CD4-positive, alpha-beta T cell (primary cell): ENCODE results near the gene HYCC2. TPM values are rescaled to one million over a fixed set of nuclear protein-coding genes. Genes with fewer than 3 reads are reported as not detected.
A peak's percentile ranks its signal among the peaks of the same experiment; 100 is the strongest.
"Not testable (repeated sequence)": the region's sequence is repeated elsewhere in the genome, so short reads cannot be mapped to it uniquely, and the experiment has no call there.

Experiments used
- ATAC-seq: fragments of 200-7000 bp; cut with Tn5 transposase; one replicate; pipeline ENCODE4 v1.10.0; 2022; ENCODE audit warnings: mild to moderate bottlenecking; ENCODE audit not compliant: poor library complexity
- CTCF ChIA-PET: fragments of 350-600 bp; sonication (Branson Sonifier 250); formaldehyde crosslinking; loops from one replicate; lab custom pipeline; 2021; ENCODE audit warnings: antibody characterized with exemption, inconsistent platforms; lab: Charles Lee
- POLR2A ChIA-PET: fragments of 350-600 bp; sonication (Branson Sonifier 250); formaldehyde crosslinking; loops from one replicate; lab custom pipeline; 2021; ENCODE audit warnings: antibody characterized with exemption, inconsistent platforms; lab: Charles Lee
- DNase-seq, 14 experiments: peaks; one replicate each; pipeline ENCODE4 v3.0.0-alpha.2; 2013 to 2020; ENCODE audit warnings: mixed read lengths in 2 of 14
- H3K27ac ChIP-seq, 2 donors: one replicate each; pipeline versions ENCODE4 v1.5.1 to v1.7.0; 2013; ENCODE audit warnings: low read length in 2 of 2, low read depth in 1 of 2, mild to moderate bottlenecking in 1 of 2
- H3K27me3 ChIP-seq, 2 experiments: 1 replicate in 1 of 2; 2 replicates in 1 of 2; pipeline versions ENCODE4 v1.6.1 to v1.7.0; 2013; ENCODE audit warnings: low read length in 2 of 2, control low read depth in 1 of 2, mild to moderate bottlenecking in 1 of 2, moderate library complexity in 1 of 2; ENCODE audit not compliant: insufficient read depth in 2 of 2, control insufficient read depth in 1 of 2
- H3K36me3 ChIP-seq: one replicate; pipeline ENCODE4 v1.6.1; 2013; ENCODE audit warnings: low read length, control low read depth; ENCODE audit not compliant: insufficient read depth
- H3K4me1 ChIP-seq: one replicate; pipeline ENCODE4 v1.6.1; 2013; ENCODE audit warnings: low read length, control low read depth; ENCODE audit not compliant: insufficient read depth
- H3K4me3 ChIP-seq: one replicate; pipeline ENCODE4 v1.5.1; 2013; ENCODE audit warnings: mild to moderate bottlenecking, low read length, moderate library complexity
- H3K9me3 ChIP-seq, 2 experiments: 1 replicate in 1 of 2; 2 replicates in 1 of 2; pipeline versions ENCODE4 v1.6.1 to v1.7.0; 2013; ENCODE audit warnings: low read length in 2 of 2, mild to moderate bottlenecking in 2 of 2, control low read depth in 1 of 2, moderate library complexity in 1 of 2; ENCODE audit not compliant: control insufficient read depth in 1 of 2, insufficient read depth in 1 of 2
- H3K27ac Mint-ChIP-seq: one replicate; pipeline ENCODE4 v1.8.0; 2020; ENCODE audit warnings: mixed read lengths
- H3K27me3 Mint-ChIP-seq: one replicate; pipeline ENCODE4 v1.8.0; 2021; ENCODE audit warnings: mixed read lengths
- H3K36me3 Mint-ChIP-seq: one replicate; pipeline ENCODE4 v1.8.0; 2021; ENCODE audit warnings: low read depth, mixed read lengths
- H3K4me1 Mint-ChIP-seq: one replicate; pipeline ENCODE4 v1.8.0; 2021; ENCODE audit warnings: low read depth, mixed read lengths
- H3K4me3 Mint-ChIP-seq: one replicate; pipeline ENCODE4 v1.8.0; 2020; ENCODE audit warnings: mild to moderate bottlenecking, mixed read lengths
- H3K9me3 Mint-ChIP-seq: one replicate; pipeline ENCODE4 v1.8.0; 2020; ENCODE audit warnings: mixed read lengths
- intact Hi-C, 2 experiments: fragments of 100-400 bp; cut with DNase I in 1 of 2; cut with micrococcal nuclease in 1 of 2; formaldehyde crosslinking; loops; one replicate each; pipeline versions ENCODE4 v1.15.1 to v1.9.0; 2023 to 2025; cut with DNase I, micrococcal nuclease
- total RNA-seq, 174 experiments: library from RNA in 2 of 174; stranded (reverse) in 2 of 174; gene quantifications; one replicate each; pipeline ENCODE4 v1.2.3 and lab custom pipeline; 2021 to 2026
- TF ChIP-seq, protein P1 (sequence below): fragments of 200-600 bp; IDR thresholded peaks from one replicate; pipeline ENCODE4 v1.8.0; 2022; ENCODE audit warnings: antibody characterized with exemption, mild to moderate bottlenecking

HYCC2 gene
- total RNA-seq, 2 experiments from 2014 or later: 29.2 to 30.7 TPM

- H3K9me3 Mint-ChIP-seq: no peaks in the 10 kb centered on the region
- Histone ChIP-seq H3K27ac (no peak overlapping the region), H3K4me3 (no peak overlapping the region), H3K4me1 (peaks cover 9% of the 10 kb centered on the region), H3K27me3 (no peaks in the 10 kb centered on the region), H3K36me3 (peaks cover 48% of the 10 kb centered on the region), H3K9me3 (no peaks in the 10 kb centered on the region)
- no peak overlapping the region for H3K4me3 Mint-ChIP-seq
- no peak for ATAC-seq
- ChIA-PET CTCF (interaction anchor here (1.0 kb wide), 1 partner anchor 94 kb away, joined by 3 read pairs; the partner anchor contains the start of gene ORC2), POLR2A (interaction anchor here (0.7 kb wide), 1 partner anchor 134 kb away, joined by 5 read pairs; no protein-coding TSS in a partner anchor)
- H3K36me3 Mint-ChIP-seq: peaks cover 58% of the 10 kb centered on the region
- H3K27ac Mint-ChIP-seq: peak overlapping the region; percentile 0
- TF ChIP-seq, protein P1, sequence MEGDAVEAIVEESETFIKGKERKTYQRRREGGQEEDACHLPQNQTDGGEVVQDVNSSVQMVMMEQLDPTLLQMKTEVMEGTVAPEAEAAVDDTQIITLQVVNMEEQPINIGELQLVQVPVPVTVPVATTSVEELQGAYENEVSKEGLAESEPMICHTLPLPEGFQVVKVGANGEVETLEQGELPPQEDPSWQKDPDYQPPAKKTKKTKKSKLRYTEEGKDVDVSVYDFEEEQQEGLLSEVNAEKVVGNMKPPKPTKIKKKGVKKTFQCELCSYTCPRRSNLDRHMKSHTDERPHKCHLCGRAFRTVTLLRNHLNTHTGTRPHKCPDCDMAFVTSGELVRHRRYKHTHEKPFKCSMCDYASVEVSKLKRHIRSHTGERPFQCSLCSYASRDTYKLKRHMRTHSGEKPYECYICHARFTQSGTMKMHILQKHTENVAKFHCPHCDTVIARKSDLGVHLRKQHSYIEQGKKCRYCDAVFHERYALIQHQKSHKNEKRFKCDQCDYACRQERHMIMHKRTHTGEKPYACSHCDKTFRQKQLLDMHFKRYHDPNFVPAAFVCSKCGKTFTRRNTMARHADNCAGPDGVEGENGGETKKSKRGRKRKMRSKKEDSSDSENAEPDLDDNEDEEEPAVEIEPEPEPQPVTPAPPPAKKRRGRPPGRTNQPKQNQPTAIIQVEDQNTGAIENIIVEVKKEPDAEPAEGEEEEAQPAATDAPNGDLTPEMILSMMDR: no peak
- H3K4me1 Mint-ChIP-seq: peaks cover 48% of the 10 kb centered on the region
- no peaks in the 10 kb centered on the region for H3K27me3 Mint-ChIP-seq
- intact Hi-C loops: no loop called here
- no peak for DNase-seq
Measured at GRCh38 chr2:201057087-201057521, 14.4 kb downstream of the HYCC2 start.

DNA sequence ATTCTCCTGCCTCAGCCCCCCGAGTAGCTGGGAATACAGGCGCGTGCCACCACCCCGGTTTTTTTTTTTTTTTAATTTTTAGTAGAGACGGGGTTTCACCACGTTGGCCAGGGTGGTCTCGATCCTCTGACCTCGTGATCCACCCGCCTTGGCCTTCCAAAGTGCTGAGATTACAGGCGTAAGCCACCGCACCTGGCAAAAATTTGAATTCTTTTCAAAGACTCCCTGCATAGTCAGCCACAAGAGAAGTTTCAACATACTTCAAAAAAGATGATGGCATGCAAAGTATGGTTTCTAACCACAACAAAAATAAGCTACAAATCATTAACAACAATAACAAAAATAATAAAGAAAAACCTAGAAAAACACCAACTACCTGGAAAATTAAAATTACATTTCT lies 22.0 kb downstream of the HYCC2 start:
- no peak overlapping the region for H3K4me3 Mint-ChIP-seq
- Histone ChIP-seq H3K27ac (no peak overlapping the region), H3K27me3 (no peaks in the 10 kb centered on the region), H3K9me3 (peaks cover 5 to 7% of the 10 kb centered on the region in 2 experiments), H3K4me1 (no peaks in the 10 kb centered on the region), H3K4me3 (no peak overlapping the region), H3K36me3 (peaks cover 24% of the 10 kb centered on the region)
- no peak overlapping the region for H3K27ac Mint-ChIP-seq
- peaks cover 74% of the 10 kb centered on the region for H3K36me3 Mint-ChIP-seq
- peaks cover 27% of the 10 kb centered on the region for H3K4me1 Mint-ChIP-seq
- peaks cover 5% of the 10 kb centered on the region for H3K9me3 Mint-ChIP-seq
- intact Hi-C loops: no loop called here
- TF ChIP-seq, protein P1: no peak
- H3K27me3 Mint-ChIP-seq: no peaks in the 10 kb centered on the region
- ATAC-seq (no peak), DNase-seq (no peak)
- POLR2A ChIA-PET: no interaction called here
- CTCF ChIA-PET: interaction anchor here (1.5 kb wide), 1 partner anchor 86 kb away, joined by 3 read pairs; the partner anchor contains the start of gene ORC2

- intact Hi-C loops: no loop called here
- ChIA-PET CTCF (no interaction called here), POLR2A (no interaction called here)
- H3K27me3 ChIP-seq: no peaks in the 10 kb centered on the region
- peaks cover 14% of the 10 kb centered on the region for H3K36me3 ChIP-seq
- peaks cover 67% of the 10 kb centered on the region for H3K36me3 Mint-ChIP-seq
- peaks cover 5% of the 10 kb centered on the region for H3K9me3 Mint-ChIP-seq
- H3K27ac ChIP-seq: no peak overlapping the region
- no peak overlapping the region for H3K4me3 Mint-ChIP-seq
- TF ChIP-seq, protein P1: no peak
- ATAC-seq (no peak), DNase-seq (no peak)
- peaks cover 23% of the 10 kb centered on the region for H3K4me1 Mint-ChIP-seq
- peaks cover 5 to 7% of the 10 kb centered on the region in 2 experiments for H3K9me3 ChIP-seq
- H3K27me3 Mint-ChIP-seq: no peaks in the 10 kb centered on the region
- H3K4me1 ChIP-seq: no peaks in the 10 kb centered on the region
- H3K4me3 ChIP-seq: no peak overlapping the region
- H3K27ac Mint-ChIP-seq: no peak overlapping the region
Measured at GRCh38 chr2:201046881-201047280, 24.6 kb downstream of the HYCC2 start.

- intact Hi-C loops, H3K27ac Mint-ChIP-seq, POLR2A ChIA-PET, H3K27ac ChIP-seq, H3K9me3 Mint-ChIP-seq, H3K27me3 Mint-ChIP-seq, H3K4me3 Mint-ChIP-seq, H3K4me1 ChIP-seq, DNase-seq, H3K4me3 ChIP-seq, ATAC-seq, H3K27me3 ChIP-seq, H3K9me3 ChIP-seq, CTCF ChIA-PET: not testable (repeated sequence)
- Mint-ChIP-seq H3K4me1 (peaks cover 24% of the 10 kb centered on the region), H3K36me3 (peaks cover 69% of the 10 kb centered on the region)
- peaks cover 25% of the 10 kb centered on the region for H3K36me3 ChIP-seq
Measured at GRCh38 chr2:201043050-201043449, 28.4 kb downstream of the HYCC2 start.

DNA sequence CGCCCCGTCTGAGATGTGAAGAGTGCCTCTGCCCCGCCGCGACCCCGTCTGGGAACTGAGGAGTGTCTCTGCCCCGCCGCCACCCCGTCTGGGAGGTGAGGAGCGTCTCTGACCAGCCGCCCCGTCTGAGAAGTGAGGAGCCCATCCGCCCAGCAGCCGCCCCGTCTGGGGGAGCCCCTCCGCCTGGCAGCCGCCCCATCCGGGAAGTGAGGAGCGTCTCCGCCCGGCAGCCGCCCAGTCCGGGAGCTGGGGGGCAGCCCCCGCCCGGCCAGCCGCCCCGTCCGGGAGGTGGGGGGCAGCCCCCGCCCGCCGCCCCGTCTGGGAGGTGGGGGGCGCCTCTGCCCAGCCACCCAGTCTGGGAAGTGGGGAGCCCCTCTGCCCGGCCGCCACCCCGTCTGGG lies 29.0 kb downstream of the HYCC2 start:
- H3K27me3 Mint-ChIP-seq, H3K4me3 Mint-ChIP-seq, H3K27me3 ChIP-seq, H3K9me3 ChIP-seq, H3K4me3 ChIP-seq, CTCF ChIA-PET, H3K9me3 Mint-ChIP-seq, H3K27ac ChIP-seq, DNase-seq, H3K4me1 ChIP-seq, POLR2A ChIA-PET, ATAC-seq, intact Hi-C loops, H3K27ac Mint-ChIP-seq: not testable (repeated sequence)
- H3K36me3 ChIP-seq: peaks cover 25% of the 10 kb centered on the region
- Mint-ChIP-seq H3K36me3 (peaks cover 65% of the 10 kb centered on the region), H3K4me1 (peaks cover 24% of the 10 kb centered on the region)
